ENCODE data around the gene SEMA6C.
A peak's percentile ranks its signal among the peaks of the same experiment; 100 is the strongest.

Gene SEMA6C

GRCh38 chr1:151131701-151132334 is 14.6 kb downstream of the SEMA6C start:
- peaks cover 28 to 62% (median 53%) of the 10 kb centered on the region in 11 experiments for H3K36me3 ChIP-seq
- peaks cover 0 to 14% (median 0%) of the 10 kb centered on the region in 11 experiments; a peak in 4 of 22 replicates for H3K27me3 ChIP-seq

GRCh38 chr1:151130987-151131586 is 15.3 kb downstream of the SEMA6C start:
- H3K9me3 ChIP-seq (replicated peaks in 1 of 11) = no peaks in the 10 kb centered on the region
- H3K27ac ChIP-seq = peak overlapping the region in 1 of 11 experiments; percentile 11; a peak in 2 of 22 replicates
- peaks cover 0 to 49% (median 27%) of the 10 kb centered on the region in 11 experiments; a peak in 13 of 22 replicates for H4K20me1 ChIP-seq
- TF ChIP-seq Cebpa-rat (IDR thresholded peaks at IDR 0.05) = no peak
- peak overlapping the region in 7 of 11 experiments; percentile 5 to 42 (median 33); a peak in 9 of 22 replicates for H3K9ac ChIP-seq
- peak overlapping the region in 10 of 11 experiments; percentile 35 to 73 (median 47); a peak in 18 of 22 replicates for H3K4me2 ChIP-seq
- peaks cover 0 to 12% (median 4%) of the 10 kb centered on the region in 10 experiments; a peak in 4 of 20 replicates for H3K4me1 ChIP-seq
- H3K4me3 ChIP-seq = peak overlapping the region in 3 of 10 experiments; percentile 20 to 37 (median 23); a peak in 1 of 20 replicates
- H3K27me3 ChIP-seq = peaks cover 0 to 14% (median 0%) of the 10 kb centered on the region in 11 experiments; a peak in 4 of 22 replicates
- H3K36me3 ChIP-seq = peaks cover 21 to 55% (median 45%) of the 10 kb centered on the region in 11 experiments; a peak in 21 of 22 replicates

More at GRCh38 chr1:151131701-151132334, 14.6 kb downstream of the SEMA6C start:
- Histone ChIP-seq H3K9ac (peak overlapping the region in 6 of 11 experiments; percentile 5 to 42 (median 21); a peak in 5 of 22 replicates), H3K4me3 (no peak overlapping the region), H3K9me3 (replicated peaks in 1 of 11) (no peaks in the 10 kb centered on the region), H3K27ac (no peak overlapping the region), H4K20me1 (peaks cover 0 to 56% (median 27%) of the 10 kb centered on the region in 11 experiments; a peak in 13 of 22 replicates), H3K4me2 (peak overlapping the region in 9 of 11 experiments; percentile 35 to 64 (median 47); a peak in 15 of 22 replicates), H3K4me1 (peaks cover 0 to 12% (median 4%) of the 10 kb centered on the region in 10 experiments; a peak in 4 of 20 replicates)
- no peak for TF ChIP-seq Cebpa-rat (IDR thresholded peaks at IDR 0.05)

- no peak for TF ChIP-seq Cebpa-rat (IDR thresholded peaks at IDR 0.05)
- Histone ChIP-seq H3K4me2 (no peak overlapping the region), H4K20me1 (peaks cover 0 to 31% (median 18%) of the 10 kb centered on the region in 11 experiments; a peak in 12 of 22 replicates), H3K27ac (no peak overlapping the region), H3K9ac (no peak overlapping the region), H3K4me3 (no peak overlapping the region), H3K9me3 (replicated peaks in 1 of 11) (no peaks in the 10 kb centered on the region), H3K4me1 (peaks cover 0 to 12% (median 4%) of the 10 kb centered on the region in 10 experiments; a peak in 4 of 20 replicates), H3K27me3 (peaks cover 0 to 14% (median 0%) of the 10 kb centered on the region in 11 experiments; a peak in 4 of 22 replicates), H3K36me3 (peaks cover 3 to 32% (median 22%) of the 10 kb centered on the region in 11 experiments; a peak in 19 of 22 replicates)
These were observed 17.6 kb downstream of the SEMA6C start for GRCh38 chr1:151128800-151129199.

- TF ChIP-seq Cebpa-rat (IDR thresholded peaks at IDR 0.05) = no peak
- H4K20me1 ChIP-seq = no peaks in the 10 kb centered on the region; a peak in 1 of 22 replicates
- peaks cover 0 to 7% (median 0%) of the 10 kb centered on the region in 11 experiments; a peak in 3 of 22 replicates for H3K36me3 ChIP-seq
- no peak overlapping the region for H3K9ac ChIP-seq
- H3K9me3 ChIP-seq (replicated peaks in 1 of 11) = no peaks in the 10 kb centered on the region
- no peaks in the 10 kb centered on the region for H3K4me1 ChIP-seq
- H3K4me3 ChIP-seq = no peak overlapping the region
- no peaks in the 10 kb centered on the region for H3K27me3 ChIP-seq
- no peak overlapping the region for H3K27ac ChIP-seq
- no peak overlapping the region for H3K4me2 ChIP-seq
These were observed 21.5 kb downstream of the SEMA6C start for GRCh38 chr1:151124763-151125403.

- H4K20me1 ChIP-seq = no peaks in the 10 kb centered on the region
- H3K9me3 ChIP-seq (replicated peaks in 1 of 11) = no peaks in the 10 kb centered on the region
- H3K4me1 ChIP-seq = no peaks in the 10 kb centered on the region
- no peak overlapping the region for H3K9ac ChIP-seq
- H3K27me3 ChIP-seq = no peaks in the 10 kb centered on the region
- peaks cover 7 to 36% (median 19%) of the 10 kb centered on the region in 11 experiments; a peak in 20 of 22 replicates for H3K36me3 ChIP-seq
- no peak for TF ChIP-seq Cebpa-rat (IDR thresholded peaks at IDR 0.05)
- H3K27ac ChIP-seq = no peak overlapping the region
- H3K4me2 ChIP-seq = no peak overlapping the region
- H3K4me3 ChIP-seq = no peak overlapping the region
These were observed 32.6 kb downstream of the SEMA6C start for GRCh38 chr1:151113877-151114276.

GRCh38 chr1:151108331-151108730 is 38.1 kb downstream of the SEMA6C start:
- no peak for TF ChIP-seq Cebpa-rat (IDR thresholded peaks at IDR 0.05)
- H3K4me2 ChIP-seq = no peak overlapping the region
- H3K27ac ChIP-seq = no peak overlapping the region

GRCh38 chr1:151106894-151107293 is 39.5 kb downstream of the SEMA6C start:
- peak overlapping the region in 2 of 11 experiments; percentile 7 to 15; a peak in 2 of 22 replicates for H3K4me2 ChIP-seq
- H3K4me1 ChIP-seq = peaks cover 0 to 13% (median 0%) of the 10 kb centered on the region in 10 experiments; a peak in 6 of 20 replicates
- no peaks in the 10 kb centered on the region for H3K27me3 ChIP-seq
- no peak overlapping the region for H3K9ac ChIP-seq
- no peaks in the 10 kb centered on the region for H3K9me3 ChIP-seq (replicated peaks in 1 of 11)
- no peaks in the 10 kb centered on the region for H4K20me1 ChIP-seq
- no peak for TF ChIP-seq Cebpa-rat (IDR thresholded peaks at IDR 0.05)
- H3K36me3 ChIP-seq = peaks cover 0 to 33% (median 16%) of the 10 kb centered on the region in 11 experiments; a peak in 17 of 22 replicates
- H3K4me3 ChIP-seq = no peak overlapping the region
- no peak overlapping the region for H3K27ac ChIP-seq

More at GRCh38 chr1:151108331-151108730, 38.1 kb downstream of the SEMA6C start:
- Histone ChIP-seq H4K20me1 (no peaks in the 10 kb centered on the region), H3K36me3 (peaks cover 0 to 33% (median 16%) of the 10 kb centered on the region in 11 experiments; a peak in 17 of 22 replicates), H3K4me1 (peaks cover 0 to 13% (median 0%) of the 10 kb centered on the region in 10 experiments; a peak in 6 of 20 replicates), H3K4me3 (no peak overlapping the region), H3K9me3 (replicated peaks in 1 of 11) (no peaks in the 10 kb centered on the region), H3K9ac (no peak overlapping the region), H3K27me3 (no peaks in the 10 kb centered on the region)

GRCh38 chr1:151104630-151105029 is 41.8 kb downstream of the SEMA6C start:
- Histone ChIP-seq H3K4me2 (no peak overlapping the region), H3K27me3 (no peaks in the 10 kb centered on the region), H3K27ac (no peak overlapping the region), H3K9me3 (replicated peaks in 1 of 11) (no peaks in the 10 kb centered on the region), H3K4me1 (peaks cover 0 to 13% (median 0%) of the 10 kb centered on the region in 10 experiments; a peak in 6 of 20 replicates), H3K9ac (no peak overlapping the region), H4K20me1 (no peaks in the 10 kb centered on the region), H3K4me3 (no peak overlapping the region), H3K36me3 (peaks cover 0 to 24% (median 15%) of the 10 kb centered on the region in 11 experiments; a peak in 16 of 22 replicates)
- TF ChIP-seq Cebpa-rat (IDR thresholded peaks at IDR 0.05) = no peak
